IMR-90 (cell line): ENCODE data around the gene RALGAPA2. TPM values are rescaled to one million over a fixed set of nuclear protein-coding genes. Genes with fewer than 3 reads are reported as not detected.

ENCODE experiments used
- ATAC-seq: fragments of 200-7000 bp; cut with Tn5 transposase; 2 replicates; pipeline ENCODE4 v1.9.1; 2020; ENCODE audit warnings: low read depth, mild to moderate bottlenecking, moderate library complexity
- BruUV-seq: library from RNA; stranded (reverse); fragments of 400-500 nt; replicated peaks from 2 replicates; lab custom pipeline; 2021; lab: Mats Ljungman, UMichigan
- CTCF ChIA-PET: fragments of 300-600 bp; formaldehyde crosslinking; extraction: SDS; loops from one replicate; lab custom pipeline; 2021; ENCODE audit warnings: antibody characterized with exemption; lab: Yijun Ruan, JAX
- POLR2A ChIA-PET: fragments of 300-600 bp; sonication (Branson Sonifier 250); formaldehyde crosslinking; loops from one replicate; lab custom pipeline; 2022; ENCODE audit warnings: antibody characterized with exemption; ENCODE audit not compliant: unreplicated experiment; lab: Charles Lee
- DNase-seq: peaks from one replicate; pipeline ENCODE4 v3.0.0; 2013
- H2AFZ ChIP-seq: replicated peaks from 2 replicates; pipeline ENCODE3; 2013; ENCODE audit warnings: low read length, mild to moderate bottlenecking; ENCODE audit not compliant: poor library complexity
- H2AK5ac ChIP-seq: 2 replicates; pipeline ENCODE4 v1.6.1; 2013; ENCODE audit warnings: low read depth, low read length, inconsistent platforms
- H2AK9ac ChIP-seq: replicated peaks from 2 replicates; pipeline ENCODE3; 2013; ENCODE audit warnings: mild to moderate bottlenecking, low read depth, low read length, moderate library complexity; ENCODE audit not compliant: poor library complexity
- H2BK120ac ChIP-seq: 2 replicates; pipeline ENCODE4 v1.6.1; 2013; ENCODE audit warnings: low read depth, low read length, inconsistent platforms
- H2BK15ac ChIP-seq: 3 replicates; pipeline ENCODE4 v1.6.1; 2013; ENCODE audit warnings: low read depth, low read length, inconsistent platforms
- H2BK20ac ChIP-seq: 2 replicates; pipeline ENCODE4 v1.6.1; 2013; ENCODE audit warnings: low read depth, mild to moderate bottlenecking, inconsistent platforms, low read length, moderate library complexity
- H2BK5ac ChIP-seq: 2 replicates; pipeline ENCODE4 v1.6.1; 2013; ENCODE audit warnings: mild to moderate bottlenecking, low read depth, low read length, inconsistent platforms; ENCODE audit not compliant: poor library complexity, severe bottlenecking
- H3K14ac ChIP-seq: replicated peaks from 2 replicates; pipeline ENCODE4 v1.6.1; 2013; ENCODE audit warnings: low read depth, low read length, inconsistent platforms
- H3K18ac ChIP-seq: 2 replicates; pipeline ENCODE4 v1.6.1; 2013; ENCODE audit warnings: low read depth, low read length, control low read depth
- H3K23ac ChIP-seq: 2 replicates; pipeline ENCODE4 v1.6.1; 2013; ENCODE audit warnings: low read depth, low read length, inconsistent platforms
- H3K27ac ChIP-seq: 2 replicates; pipeline ENCODE4 v1.5.1; 2013; ENCODE audit warnings: mild to moderate bottlenecking, control low read depth, low read length; ENCODE audit not compliant: insufficient read depth
- H3K27me3 ChIP-seq: 2 replicates; pipeline ENCODE4 v1.6.1; 2013; ENCODE audit warnings: low read length; ENCODE audit not compliant: control insufficient read depth, insufficient read depth
- H3K36me3 ChIP-seq: 2 replicates; pipeline ENCODE4 v1.6.1; 2013; ENCODE audit warnings: low read length, mixed read lengths; ENCODE audit not compliant: control insufficient read depth, insufficient read depth
- H3K4ac ChIP-seq: 2 replicates; pipeline ENCODE4 v1.6.1; 2013; ENCODE audit warnings: low read depth, low read length, inconsistent platforms
- H3K4me1 ChIP-seq: 2 replicates; pipeline ENCODE4 v1.6.1; 2013; ENCODE audit warnings: low read length, mixed read lengths; ENCODE audit not compliant: control insufficient read depth, insufficient read depth
- H3K4me2 ChIP-seq: 2 replicates; pipeline ENCODE4 v1.6.1; 2013; ENCODE audit warnings: low read depth, mild to moderate bottlenecking, control low read depth, low read length, moderate library complexity
- H3K4me3 ChIP-seq: 2 replicates; pipeline ENCODE4 v1.5.1; 2013; ENCODE audit warnings: low read depth, mild to moderate bottlenecking, control low read depth, low read length, moderate library complexity; ENCODE audit not compliant: insufficient read depth
- H3K56ac ChIP-seq: 2 replicates; pipeline ENCODE4 v1.6.1; 2013; ENCODE audit warnings: low read length, inconsistent platforms; ENCODE audit not compliant: insufficient read depth; ENCODE audit errors: extremely low read depth
- H3K79me1 ChIP-seq, 2 experiments: 2 replicates each; pipeline ENCODE4 v1.6.1; 2013; ENCODE audit warnings: low read length in 2 of 2, inconsistent platforms in 1 of 2, low read depth in 1 of 2
- H3K9ac ChIP-seq: 2 replicates; pipeline ENCODE4 v1.6.1; 2013; ENCODE audit warnings: low read depth, low read length, control low read depth
- H3K9me1 ChIP-seq: 2 replicates; pipeline ENCODE4 v1.6.1; 2013; ENCODE audit warnings: low read length, inconsistent platforms; ENCODE audit not compliant: insufficient read depth
- H3K9me3 ChIP-seq: 2 replicates; pipeline ENCODE4 v1.6.1; 2013; ENCODE audit warnings: low read length; ENCODE audit not compliant: control insufficient read depth, insufficient read depth
- H4K20me1 ChIP-seq: 2 replicates; pipeline ENCODE4 v1.6.1; 2013; ENCODE audit warnings: low read length, inconsistent platforms; ENCODE audit not compliant: insufficient read depth
- H4K5ac ChIP-seq: 2 replicates; pipeline ENCODE4 v1.6.1; 2013; ENCODE audit warnings: mild to moderate bottlenecking, low read depth, low read length, control low read depth
- H4K8ac ChIP-seq, 2 experiments: 2 replicates each; pipeline ENCODE4 v1.6.1; 2013; ENCODE audit warnings: low read depth in 2 of 2, low read length in 2 of 2, control low read depth in 1 of 2, inconsistent platforms in 1 of 2
- H4K91ac ChIP-seq: 2 replicates; pipeline ENCODE4 v1.6.1; 2013; ENCODE audit warnings: low read depth, low read length, inconsistent platforms; ENCODE audit not compliant: insufficient read depth
- MAFK ChIP-seq: IDR thresholded peaks from 2 replicates; pipeline ENCODE4 v1.6.1; 2012; ENCODE audit warnings: low read depth, low read length, improper control_type of control experiment
- USF2 ChIP-seq: fragments of 150-350 bp; IDR thresholded peaks from 2 replicates; pipeline ENCODE4 v1.6.1; 2017; ENCODE audit warnings: mild to moderate bottlenecking, antibody characterized with exemption, low read length, low read depth
- WGBS, 2 experiments: methylation state at CpG; one replicate each; pipeline versions ENCODE4 v1.1.5 to v1.1.7; 2013; ENCODE audit warnings: missing lambda C conversion rate in 2 of 2; ENCODE audit not compliant: insufficient read length in 1 of 2; ENCODE audit errors: extremely low coverage in 2 of 2; 5-methylcytosine and 5-hydroxymethylcytosine counted together
- dilution Hi-C: fragments of 300-500 bp; cut with HindIII; formaldehyde crosslinking; loops from one replicate; pipeline ENCODE4 v1.14.3; 2018; ENCODE audit warnings: low sequenced_read_pairs; ENCODE audit not compliant: unreplicated experiment
- in situ Hi-C: fragments of 300-500 bp; cut with MboI; formaldehyde crosslinking; loops from 3 replicates; pipeline ENCODE4 v1.14.3; 2019; ENCODE audit warnings: low sequenced_read_pairs, inconsistent platforms, mixed read lengths
- intact Hi-C: fragments of 100-400 bp; cut with micrococcal nuclease; formaldehyde crosslinking; loops from 2 replicates; pipeline ENCODE4 v1.10.0; 2022
- polyA plus RNA-seq, 3 experiments: library from polyadenylated mRNA; depleted of rRNA; stranded (reverse); fragments of >200 nt; gene quantifications; 2 replicates each; pipeline ENCODE4 v1.2.3, GENCODE V29; 2012; ENCODE audit warnings: low replicate concordance in 1 of 3
- total RNA-seq: library from RNA; depleted of rRNA; stranded (reverse); fragments of >200 nt; gene quantifications from 2 replicates; pipeline ENCODE4 v1.2.3, GENCODE V29; 2012

Gene RALGAPA2
- total and polyA plus RNA-seq, 2 of the 4 experiments (the other 2 are of a cell fraction), result 1.3 to 3.9 TPM

- H3K14ac ChIP-seq, result no peak overlapping the region
- no peak overlapping the region for H2BK5ac ChIP-seq
- H3K23ac ChIP-seq, result no peak overlapping the region
- no CpG with 5 or more reads among the region's 4 CpGs for WGBS, 2 experiments
- no peak overlapping the region for H3K4me2 ChIP-seq
- H3K79me1 ChIP-seq, result no peaks in the 10 kb centered on the region
- DNase-seq, result no peak
- ChIA-PET POLR2A (no interaction called here), CTCF (interaction anchor here (1.6 kb wide), 1 partner anchor 10 kb away, joined by 6 read pairs; no protein-coding TSS in a partner anchor)
- BruUV-seq, result no TSS peak
- H3K4me1 ChIP-seq, result no peaks in the 10 kb centered on the region
- no peaks in the 10 kb centered on the region for H3K27me3 ChIP-seq
- no peak overlapping the region for H2AK9ac ChIP-seq
- no peak overlapping the region for H2BK120ac ChIP-seq
- H2BK15ac ChIP-seq, result no peak overlapping the region
- H3K56ac ChIP-seq, result no peak overlapping the region
- no peak overlapping the region for H3K27ac ChIP-seq
- no peak overlapping the region for H3K9ac ChIP-seq
- H3K9me3 ChIP-seq, result no peaks in the 10 kb centered on the region
- in situ Hi-C loops (no loop called here), intact Hi-C loops (no loop called here), dilution Hi-C loops (no loop called here)
- H3K18ac ChIP-seq, result no peak overlapping the region
- no peak overlapping the region for H4K5ac ChIP-seq
- H3K4me3 ChIP-seq, result no peak overlapping the region
- H2AK5ac ChIP-seq, result no peak overlapping the region
- ATAC-seq, result no peak
- H3K4ac ChIP-seq, result no peak overlapping the region
- H4K91ac ChIP-seq, result no peak overlapping the region
- no peaks in the 10 kb centered on the region for H3K36me3 ChIP-seq
- H4K20me1 ChIP-seq, result no peaks in the 10 kb centered on the region
- TF ChIP-seq USF2 (no peak), MAFK (no peak)
- H2BK20ac ChIP-seq, result no peak overlapping the region
- H2AFZ ChIP-seq, result no peak overlapping the region
- H3K9me1 ChIP-seq, result no peaks in the 10 kb centered on the region
- no peak overlapping the region for H4K8ac ChIP-seq
Observed at GRCh38 chr20:20649945-20650344, 62.5 kb downstream of the RALGAPA2 start.
